Dedifferentiated amniotic fluid mesenchymal stem cell (primary cell): ENCODE results near the gene LMBRD1.

Source experiments
- DNase-seq: peaks from one replicate; pipeline ENCODE4 v3.0.0-alpha.2; 2016; ENCODE audit errors: extremely low spot score

LMBRD1 gene

GRCh38 chr6:69631552-69632346 lies 165.1 kb downstream of the LMBRD1 start:
- no peak for DNase-seq

GRCh38 chr6:69630767-69631166 lies 166.0 kb downstream of the LMBRD1 start:
- no peak for DNase-seq

GRCh38 chr6:69627625-69628024 lies 169.2 kb downstream of the LMBRD1 start:
- no peak for DNase-seq

GRCh38 chr6:69624944-69625343 lies 171.9 kb downstream of the LMBRD1 start:
- DNase-seq: no peak
